Prostate gland (tissue), 2 donors: Measurements from ENCODE around the gene KCNRG.

Experiments used
- POLR2AphosphoS5 ChIP-seq: sonication (generic); formaldehyde crosslinking; IDR thresholded peaks from one replicate; pipeline ENCODE4 v1.6.1; 2017; ENCODE audit warnings: antibody characterized with exemption
- TF ChIP-seq, protein P1 (sequence below), 4 experiments: fragments of 200-600 bp in 2 of 4; fragments of 450-650 bp in 2 of 4; sonication (generic) in 2 of 4; IDR thresholded peaks; 1 replicate in 3 of 4; 2 replicates in 1 of 4; pipeline ENCODE4 v1.5.1; 2016 to 2019; ENCODE audit warnings: antibody characterized with exemption in 4 of 4, mild to moderate bottlenecking in 2 of 4, moderate library complexity in 2 of 4

- no peak for TF ChIP-seq POLR2AphosphoS5
- TF ChIP-seq, protein P1, sequence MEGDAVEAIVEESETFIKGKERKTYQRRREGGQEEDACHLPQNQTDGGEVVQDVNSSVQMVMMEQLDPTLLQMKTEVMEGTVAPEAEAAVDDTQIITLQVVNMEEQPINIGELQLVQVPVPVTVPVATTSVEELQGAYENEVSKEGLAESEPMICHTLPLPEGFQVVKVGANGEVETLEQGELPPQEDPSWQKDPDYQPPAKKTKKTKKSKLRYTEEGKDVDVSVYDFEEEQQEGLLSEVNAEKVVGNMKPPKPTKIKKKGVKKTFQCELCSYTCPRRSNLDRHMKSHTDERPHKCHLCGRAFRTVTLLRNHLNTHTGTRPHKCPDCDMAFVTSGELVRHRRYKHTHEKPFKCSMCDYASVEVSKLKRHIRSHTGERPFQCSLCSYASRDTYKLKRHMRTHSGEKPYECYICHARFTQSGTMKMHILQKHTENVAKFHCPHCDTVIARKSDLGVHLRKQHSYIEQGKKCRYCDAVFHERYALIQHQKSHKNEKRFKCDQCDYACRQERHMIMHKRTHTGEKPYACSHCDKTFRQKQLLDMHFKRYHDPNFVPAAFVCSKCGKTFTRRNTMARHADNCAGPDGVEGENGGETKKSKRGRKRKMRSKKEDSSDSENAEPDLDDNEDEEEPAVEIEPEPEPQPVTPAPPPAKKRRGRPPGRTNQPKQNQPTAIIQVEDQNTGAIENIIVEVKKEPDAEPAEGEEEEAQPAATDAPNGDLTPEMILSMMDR (IDR thresholded peaks at IDR 0.05) = no peak
Measured at GRCh38 chr13:50033725-50034124, 18.5 kb downstream of the KCNRG start.
